Calu3 (cell line): ENCODE data around the gene VEZF1. TPM values are rescaled to one million over a fixed set of nuclear protein-coding genes. Genes with fewer than 3 reads are reported as not detected.

Experiments used
- BruUV-seq: library from RNA; stranded (reverse); fragments of 400-500 nt; replicated peaks from 2 replicates; lab custom pipeline; 2021; lab: Mats Ljungman, UMichigan
- CTCF ChIA-PET: fragments of 300-600 bp; sonication (Branson Sonifier 250); formaldehyde crosslinking; loops from one replicate; lab custom pipeline; 2022; ENCODE audit warnings: antibody characterized with exemption; lab: Charles Lee
- DNase-seq: peaks from one replicate; pipeline ENCODE4 v3.0.0; 2022
- H3K27ac Mint-ChIP-seq: one replicate; pipeline ENCODE4 v1.8.0; 2022; ENCODE audit warnings: mixed read lengths; ENCODE audit not compliant: unreplicated experiment
- H3K27me3 Mint-ChIP-seq: one replicate; pipeline ENCODE4 v1.8.0; 2022; ENCODE audit warnings: mixed read lengths; ENCODE audit not compliant: unreplicated experiment
- H3K36me3 Mint-ChIP-seq: one replicate; pipeline ENCODE4 v1.8.0; 2022; ENCODE audit warnings: mild to moderate bottlenecking, moderate library complexity, mixed read lengths; ENCODE audit not compliant: insufficient read depth, unreplicated experiment
- H3K4me1 Mint-ChIP-seq: one replicate; pipeline ENCODE4 v1.8.0; 2022; ENCODE audit warnings: mild to moderate bottlenecking, low read depth, mixed read lengths; ENCODE audit not compliant: unreplicated experiment
- H3K4me3 Mint-ChIP-seq: one replicate; pipeline ENCODE4 v1.8.0; 2022; ENCODE audit warnings: mild to moderate bottlenecking, low read depth, moderate library complexity, mixed read lengths; ENCODE audit not compliant: unreplicated experiment
- H3K9me3 Mint-ChIP-seq: one replicate; pipeline ENCODE4 v1.8.0; 2022; ENCODE audit warnings: low read depth, mixed read lengths; ENCODE audit not compliant: unreplicated experiment
- CTCF ChIP-seq: fragments of 200-600 bp; IDR thresholded peaks from one replicate; pipeline ENCODE4 v1.8.0; 2022; ENCODE audit warnings: antibody characterized with exemption; ENCODE audit not compliant: unreplicated experiment
- intact Hi-C: fragments of 100-400 bp; cut with micrococcal nuclease; formaldehyde crosslinking; loops from one replicate; pipeline ENCODE4 v1.10.0; 2022; ENCODE audit not compliant: unreplicated experiment
- total RNA-seq: library from RNA; stranded (reverse); gene quantifications from 2 replicates; pipeline ENCODE4 v1.2.3, GENCODE V29; 2022

VEZF1 gene
- total RNA-seq, 1 experiment from 2014 or later = 40.4 TPM

- TF ChIP-seq CTCF = no peak
- intact Hi-C loops = loop anchor here (2.0 kb wide), 1 partner anchor 135 kb away; no protein-coding TSS in a partner anchor
- BruUV-seq = no TSS peak
- Mint-ChIP-seq H3K4me1 (peaks cover 9% of the 10 kb centered on the region), H3K4me3 (no peak overlapping the region), H3K36me3 (peaks cover 62% of the 10 kb centered on the region), H3K9me3 (no peaks in the 10 kb centered on the region), H3K27me3 (no peaks in the 10 kb centered on the region), H3K27ac (peak overlapping the region; percentile 25)
- CTCF ChIA-PET = interaction anchor here (0.7 to 0.9 kb wide), 2 partner anchors 144 to 149 kb away, joined by 3 read pairs; partner anchors contain the start of gene MRPS23
- no peak for DNase-seq
These were observed 5.7 kb upstream of the VEZF1 start for GRCh38 chr17:57993471-57994365.

- intact Hi-C loops = no loop called here
- CTCF ChIA-PET = interaction anchor here (1.2 kb wide), 1 partner anchor 8 kb away, joined by 3 read pairs; no protein-coding TSS in a partner anchor
- Mint-ChIP-seq H3K4me1 (peaks cover 11% of the 10 kb centered on the region), H3K27ac (no peak overlapping the region), H3K36me3 (peaks cover 67% of the 10 kb centered on the region), H3K9me3 (no peaks in the 10 kb centered on the region), H3K27me3 (no peaks in the 10 kb centered on the region), H3K4me3 (no peak overlapping the region)
- no TSS peak for BruUV-seq
- DNase-seq = no peak
- no peak for TF ChIP-seq CTCF
These were observed 3.5 kb upstream of the VEZF1 start for GRCh38 chr17:57991537-57991936.

- no peak for TF ChIP-seq CTCF
- H3K9me3 Mint-ChIP-seq = no peaks in the 10 kb centered on the region
- peaks cover 11% of the 10 kb centered on the region for H3K4me1 Mint-ChIP-seq
- intact Hi-C loops = no loop called here
- no peak overlapping the region for H3K4me3 Mint-ChIP-seq
- BruUV-seq = no TSS peak
- H3K27me3 Mint-ChIP-seq = no peaks in the 10 kb centered on the region
- H3K27ac Mint-ChIP-seq = peak overlapping the region; percentile 93
- DNase-seq = no peak
- peaks cover 57% of the 10 kb centered on the region for H3K36me3 Mint-ChIP-seq
- CTCF ChIA-PET = interaction anchor here (0.6 kb wide), 1 partner anchor 120 kb away, joined by 4 read pairs; no protein-coding TSS in a partner anchor
These were observed 2.0 kb upstream of the VEZF1 start for GRCh38 chr17:57990037-57990436.

GRCh38 chr17:57988301-57989250 lies 522 bp upstream of the VEZF1 start:
- no peak for TF ChIP-seq CTCF
- DNase-seq = peak; percentile 55
- Mint-ChIP-seq H3K36me3 (peaks cover 52% of the 10 kb centered on the region), H3K27me3 (no peaks in the 10 kb centered on the region), H3K4me3 (peak overlapping the region; percentile 79), H3K4me1 (peaks cover 11% of the 10 kb centered on the region), H3K9me3 (no peaks in the 10 kb centered on the region), H3K27ac (peak overlapping the region; percentile 93)
- CTCF ChIA-PET = interaction anchor here (1.0 to 1.1 kb wide), 2 partner anchors 96 to 129 kb away, joined by 4 to 5 read pairs; no protein-coding TSS in a partner anchor
- TSS peak; percentile 45 for BruUV-seq
- intact Hi-C loops = loop anchor here (2.0 to 5.0 kb wide), 2 partner anchors 40 to 111 kb away; no protein-coding TSS in a partner anchor
